HFFc6 (cell line): Measurements from ENCODE around the gene ITPRID1. TPM values are rescaled to one million over a fixed set of nuclear protein-coding genes. Genes with fewer than 3 reads are reported as not detected.

Experiments used
- DNase-seq: peaks from one replicate; pipeline ENCODE4 v3.0.0-alpha.2; 2018
- H3K27ac Mint-ChIP-seq: 2 replicates; pipeline ENCODE4 v1.8.0; 2020; ENCODE audit warnings: mild to moderate bottlenecking, mixed read lengths
- H3K27me3 Mint-ChIP-seq: 2 replicates; pipeline ENCODE4 v1.8.0; 2021; ENCODE audit warnings: mild to moderate bottlenecking, moderate library complexity, mixed read lengths; ENCODE audit not compliant: insufficient read depth
- H3K36me3 Mint-ChIP-seq: 2 replicates; pipeline ENCODE4 v1.8.0; 2021; ENCODE audit warnings: low read depth, mixed read lengths
- H3K4me1 Mint-ChIP-seq: 2 replicates; pipeline ENCODE4 v1.8.0; 2020; ENCODE audit warnings: low read depth, mixed read lengths
- H3K4me3 Mint-ChIP-seq: 2 replicates; pipeline ENCODE4 v1.8.0; 2020; ENCODE audit warnings: mild to moderate bottlenecking, moderate library complexity, mixed read lengths
- H3K9me3 Mint-ChIP-seq: 2 replicates; pipeline ENCODE4 v1.8.0; 2020; ENCODE audit warnings: mild to moderate bottlenecking, mixed read lengths
- total RNA-seq, 6 experiments: library from RNA; stranded (reverse); fragmentation: NEBNext Ultra II Directional; extraction: Animal tissue kit (Norgen Biotek cat#: 25700); gene quantifications; 2 replicates in 1 of 6; 3 replicates in 5 of 6; pipeline ENCODE4 v1.2.3, GENCODE V29; 2021
- TF ChIP-seq, protein P1 (sequence below): fragments of 200-600 bp; sonication (generic); IDR thresholded peaks from 2 replicates; pipeline ENCODE4 v1.5.0; 2021; ENCODE audit warnings: antibody characterized with exemption, mild to moderate bottlenecking

Gene ITPRID1
- total RNA-seq, 6 experiments from 2014 or later: not detected

GRCh38 chr7:31512166-31512565, 1.7 kb upstream of the ITPRID1 start:
- peaks cover 8% of the 10 kb centered on the region; the same call in 1 of the 2 replicates for H3K36me3 Mint-ChIP-seq

GRCh38 chr7:31516680-31517502, 3.0 kb downstream of the ITPRID1 start:
- H3K27me3 Mint-ChIP-seq: no peaks in the 10 kb centered on the region
- no peaks in the 10 kb centered on the region for H3K36me3 Mint-ChIP-seq
- H3K4me3 Mint-ChIP-seq: no peak overlapping the region
- no peak for DNase-seq
- TF ChIP-seq, protein P1, sequence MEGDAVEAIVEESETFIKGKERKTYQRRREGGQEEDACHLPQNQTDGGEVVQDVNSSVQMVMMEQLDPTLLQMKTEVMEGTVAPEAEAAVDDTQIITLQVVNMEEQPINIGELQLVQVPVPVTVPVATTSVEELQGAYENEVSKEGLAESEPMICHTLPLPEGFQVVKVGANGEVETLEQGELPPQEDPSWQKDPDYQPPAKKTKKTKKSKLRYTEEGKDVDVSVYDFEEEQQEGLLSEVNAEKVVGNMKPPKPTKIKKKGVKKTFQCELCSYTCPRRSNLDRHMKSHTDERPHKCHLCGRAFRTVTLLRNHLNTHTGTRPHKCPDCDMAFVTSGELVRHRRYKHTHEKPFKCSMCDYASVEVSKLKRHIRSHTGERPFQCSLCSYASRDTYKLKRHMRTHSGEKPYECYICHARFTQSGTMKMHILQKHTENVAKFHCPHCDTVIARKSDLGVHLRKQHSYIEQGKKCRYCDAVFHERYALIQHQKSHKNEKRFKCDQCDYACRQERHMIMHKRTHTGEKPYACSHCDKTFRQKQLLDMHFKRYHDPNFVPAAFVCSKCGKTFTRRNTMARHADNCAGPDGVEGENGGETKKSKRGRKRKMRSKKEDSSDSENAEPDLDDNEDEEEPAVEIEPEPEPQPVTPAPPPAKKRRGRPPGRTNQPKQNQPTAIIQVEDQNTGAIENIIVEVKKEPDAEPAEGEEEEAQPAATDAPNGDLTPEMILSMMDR: no peak
- H3K9me3 Mint-ChIP-seq: peaks cover 48% of the 10 kb centered on the region
- H3K4me1 Mint-ChIP-seq: no peaks in the 10 kb centered on the region
- H3K27ac Mint-ChIP-seq: no peak overlapping the region

More at GRCh38 chr7:31512166-31512565, 1.7 kb upstream of the ITPRID1 start:
- Mint-ChIP-seq H3K9me3 (peaks cover 62% of the 10 kb centered on the region), H3K27me3 (peaks cover 2% of the 10 kb centered on the region; the same call in 1 of the 2 replicates), H3K4me3 (no peak overlapping the region), H3K4me1 (no peaks in the 10 kb centered on the region), H3K27ac (no peak overlapping the region)
- DNase-seq: no peak
- TF ChIP-seq, protein P1: no peak

- Mint-ChIP-seq H3K27ac (no peak overlapping the region), H3K9me3 (peaks cover 53% of the 10 kb centered on the region), H3K36me3 (no peaks in the 10 kb centered on the region), H3K4me3 (no peak overlapping the region), H3K27me3 (no peaks in the 10 kb centered on the region), H3K4me1 (no peaks in the 10 kb centered on the region)
- TF ChIP-seq, protein P1: no peak
- DNase-seq: no peak
Measured at GRCh38 chr7:31517513-31517912, 3.6 kb downstream of the ITPRID1 start.

DNA sequence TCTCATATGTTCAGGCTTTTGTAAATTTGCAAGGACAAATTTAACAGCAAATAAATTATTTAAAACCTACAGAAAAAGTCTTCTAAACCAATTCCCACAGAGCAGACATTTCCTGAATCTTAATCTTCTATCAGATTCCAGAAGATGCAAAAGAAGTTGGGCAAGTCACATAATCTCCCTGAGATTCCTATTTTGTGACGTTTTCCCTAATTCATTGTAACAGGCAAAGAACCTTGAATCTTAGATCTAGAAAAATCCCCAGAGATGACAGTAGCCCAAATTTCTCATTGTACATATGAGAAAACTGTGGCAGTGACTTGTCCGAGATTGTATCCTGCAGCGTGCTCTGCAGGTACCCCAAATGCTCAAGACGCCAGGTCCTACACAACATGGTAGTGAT, 4.9 kb downstream of the ITPRID1 start:
- Mint-ChIP-seq H3K27me3 (no peaks in the 10 kb centered on the region), H3K9me3 (peaks cover 53% of the 10 kb centered on the region), H3K36me3 (no peaks in the 10 kb centered on the region), H3K27ac (no peak overlapping the region), H3K4me3 (no peak overlapping the region), H3K4me1 (no peaks in the 10 kb centered on the region)
- DNase-seq: no peak
- TF ChIP-seq, protein P1: no peak

GRCh38 chr7:31521336-31522010, 7.6 kb downstream of the ITPRID1 start:
- TF ChIP-seq, protein P1: no peak
- no peak for DNase-seq
- H3K4me1 Mint-ChIP-seq: no peaks in the 10 kb centered on the region
- no peaks in the 10 kb centered on the region for H3K27me3 Mint-ChIP-seq
- no peaks in the 10 kb centered on the region for H3K36me3 Mint-ChIP-seq
- H3K9me3 Mint-ChIP-seq: peaks cover 35% of the 10 kb centered on the region
- no peak overlapping the region for H3K4me3 Mint-ChIP-seq
- H3K27ac Mint-ChIP-seq: no peak overlapping the region
